ENCODE results near the gene NTN1. TPM values are rescaled to one million over a fixed set of nuclear protein-coding genes. Genes with fewer than 3 reads are reported as not detected.
A peak's percentile ranks its signal among the peaks of the same experiment; 100 is the strongest.

NTN1 gene
- total RNA-seq, 3 donors from 2014 or later, result 2.2 to 3.7 (median 3.3) TPM

- H3K4me3 ChIP-seq, result no peak overlapping the region
- H3K36me3 ChIP-seq, result no peaks in the 10 kb centered on the region
- H3K4me1 ChIP-seq, result no peaks in the 10 kb centered on the region
- TF ChIP-seq CTCF (IDR thresholded peaks at IDR 0.05) (no peak), POLR2AphosphoS5 (IDR thresholded peaks at IDR 0.05) (no peak), POLR2A (IDR thresholded peaks at IDR 0.05) (no peak)
- H3K9me3 ChIP-seq, result no peaks in the 10 kb centered on the region
- DNase-seq (ENCODE audit: low spot score in 2 of 2), result no peak
- intact Hi-C loops (cut with DNase I; ENCODE audit: low total_unique reads), result no loop called here
- no peaks in the 10 kb centered on the region for H3K27me3 ChIP-seq
- H3K27ac ChIP-seq, result no peak overlapping the region
Measured at GRCh38 chr17:9269350-9270035, 248.2 kb downstream of the NTN1 start.

GRCh38 chr17:9270921-9271320, 249.6 kb downstream of the NTN1 start:
- H3K36me3 ChIP-seq, result no peaks in the 10 kb centered on the region
- intact Hi-C loops (cut with DNase I; ENCODE audit: low total_unique reads), result no loop called here
- H3K9me3 ChIP-seq, result no peaks in the 10 kb centered on the region
- H3K4me3 ChIP-seq, result no peak overlapping the region
- no peak for DNase-seq (ENCODE audit: low spot score in 2 of 2)
- H3K27ac ChIP-seq, result no peak overlapping the region
- TF ChIP-seq POLR2A (IDR thresholded peaks at IDR 0.05), result no peak
- no peak for TF ChIP-seq CTCF (IDR thresholded peaks at IDR 0.05)
- TF ChIP-seq POLR2AphosphoS5 (IDR thresholded peaks at IDR 0.05), result no peak
- H3K27me3 ChIP-seq, result no peaks in the 10 kb centered on the region
- no peaks in the 10 kb centered on the region for H3K4me1 ChIP-seq

GRCh38 chr17:9271989-9272388, 250.7 kb downstream of the NTN1 start:
- peak overlapping the region in 1 of 3 donors; percentile 18 for H3K4me3 ChIP-seq

GRCh38 chr17:9272501-9273200, 251.3 kb downstream of the NTN1 start:
- H3K4me3 ChIP-seq, result peak overlapping the region in 2 of 3 donors; percentile 18 to 35
- TF ChIP-seq CTCF (IDR thresholded peaks at IDR 0.05) (no peak), POLR2A (IDR thresholded peaks at IDR 0.05) (no peak), POLR2AphosphoS5 (IDR thresholded peaks at IDR 0.05) (no peak)
- no peak for DNase-seq (ENCODE audit: low spot score in 2 of 2)
- no peaks in the 10 kb centered on the region for H3K4me1 ChIP-seq
- H3K27ac ChIP-seq, result no peak overlapping the region
- H3K9me3 ChIP-seq, result no peaks in the 10 kb centered on the region
- H3K36me3 ChIP-seq, result no peaks in the 10 kb centered on the region
- intact Hi-C loops (cut with DNase I; ENCODE audit: low total_unique reads), result no loop called here
- H3K27me3 ChIP-seq, result no peaks in the 10 kb centered on the region

More at GRCh38 chr17:9271989-9272388, 250.7 kb downstream of the NTN1 start:
- H3K9me3 ChIP-seq, result no peaks in the 10 kb centered on the region
- peak overlapping the region in 1 of 2 donors; percentile 3 for H3K27ac ChIP-seq
- intact Hi-C loops (cut with DNase I; ENCODE audit: low total_unique reads), result no loop called here
- no peaks in the 10 kb centered on the region for H3K4me1 ChIP-seq
- DNase-seq (ENCODE audit: low spot score in 2 of 2), result no peak
- TF ChIP-seq POLR2AphosphoS5 (IDR thresholded peaks at IDR 0.05) (no peak), CTCF (IDR thresholded peaks at IDR 0.05) (no peak), POLR2A (IDR thresholded peaks at IDR 0.05) (no peak)
- no peaks in the 10 kb centered on the region for H3K36me3 ChIP-seq
- no peaks in the 10 kb centered on the region for H3K27me3 ChIP-seq

Data from breast epithelium (tissue), 4 donors.